HepG2 (cell line): ENCODE data around the gene P4HB. TPM values are rescaled to one million over a fixed set of nuclear protein-coding genes. Genes with fewer than 3 reads are reported as not detected.
A peak's percentile ranks its signal among the peaks of the same experiment; 100 is the strongest.

Source experiments
- CBX2 ChIP-seq, 2 experiments: fragments of 200-600 bp in 1 of 2; sonication (generic); formaldehyde crosslinking in 1 of 2; IDR thresholded peaks; 2 replicates each; pipeline versions ENCODE4 v1.7.0 to v1.8.1; 2018 to 2022; ENCODE audit warnings: low read depth in 2 of 2, low read length in 1 of 2, mild to moderate bottlenecking in 1 of 2, missing genetic modification reagents in 1 of 2
- FOXA1 ChIP-seq, 2 experiments: fragments of 450-650 bp in 1 of 2; sonication (generic) in 1 of 2; formaldehyde crosslinking in 1 of 2; IDR thresholded peaks; 2 replicates each; pipeline versions ENCODE4 v1.4.0 to v1.6.1; 2016 to 2020; ENCODE audit warnings: missing genetic modification reagents in 1 of 2
- HMGA1 ChIP-seq: sonication (generic); formaldehyde crosslinking; conservative IDR thresholded peaks from 2 replicates; pipeline ENCODE4 v1.4.0; 2020; ENCODE audit warnings: missing genetic modification reagents
- KAT7 ChIP-seq: IDR thresholded peaks from 2 replicates; pipeline ENCODE4 v1.6.1; 2018; ENCODE audit warnings: borderline replicate concordance, missing compliant biosample characterization
- MAZ ChIP-seq, 2 experiments: sonication (generic) in 1 of 2; formaldehyde crosslinking in 1 of 2; IDR thresholded peaks; 2 replicates each; pipeline versions ENCODE4 v1.5.0 to v1.6.1; 2012 to 2020; ENCODE audit warnings: low read depth in 2 of 2, mild to moderate bottlenecking in 2 of 2, borderline replicate concordance in 1 of 2, improper control_type of control experiment in 1 of 2, low read length in 1 of 2, missing genetic modification reagents in 1 of 2, moderate library complexity in 1 of 2
- NFATC3 ChIP-seq: sonication (generic); formaldehyde crosslinking; IDR thresholded peaks from 2 replicates; pipeline ENCODE4 v1.5.1; 2020; ENCODE audit warnings: mild to moderate bottlenecking, missing genetic modification reagents
- NFE2 ChIP-seq: sonication (generic); formaldehyde crosslinking; IDR thresholded peaks from 2 replicates; pipeline ENCODE4 v1.4.0; 2020; ENCODE audit warnings: missing genetic modification reagents
- NFE2L2 ChIP-seq: fragments of 150-350 bp; IDR thresholded peaks from 2 replicates; pipeline ENCODE4 v1.6.1; 2014; ENCODE audit warnings: low read length
- PHF5A ChIP-seq: IDR thresholded peaks from one replicate; pipeline ENCODE4 v1.6.1; 2018; ENCODE audit warnings: low read depth, missing genetic modification reagents; ENCODE audit not compliant: unreplicated experiment
- POLR2AphosphoS5 ChIP-seq: IDR thresholded peaks from 2 replicates; pipeline ENCODE4 v1.6.1; 2012; ENCODE audit warnings: low read depth, low read length
- RBM22 ChIP-seq: fragments of 200-400 bp; formaldehyde crosslinking; optimal IDR thresholded peaks from 2 replicates; pipeline ENCODE3; 2017; ENCODE audit warnings: mild to moderate bottlenecking, low read length, moderate library complexity
- RELA ChIP-seq: sonication (generic); formaldehyde crosslinking; IDR thresholded peaks from 2 replicates; pipeline ENCODE4 v1.4.0; 2020; ENCODE audit warnings: missing genetic modification reagents
- THRA ChIP-seq: sonication (generic); formaldehyde crosslinking; IDR thresholded peaks from 2 replicates; pipeline ENCODE4 v1.4.0; 2020; ENCODE audit warnings: missing genetic modification reagents, borderline replicate concordance
- TOE1 ChIP-seq: sonication (generic); formaldehyde crosslinking; IDR thresholded peaks from 2 replicates; pipeline ENCODE4 v1.4.0; 2020; ENCODE audit warnings: mild to moderate bottlenecking, missing genetic modification reagents
- TRIM22 ChIP-seq: fragments of 450-650 bp; IDR thresholded peaks from 2 replicates; pipeline ENCODE4 v1.6.1; 2017
- ZMAT5 ChIP-seq: sonication (generic); formaldehyde crosslinking; IDR thresholded peaks from 2 replicates; pipeline ENCODE4 v1.5.0; 2020; ENCODE audit warnings: mild to moderate bottlenecking, low read depth, missing genetic modification reagents, borderline replicate concordance
- ZNF205 ChIP-seq: IDR thresholded peaks from 2 replicates; pipeline ENCODE4 v1.6.1; 2018; ENCODE audit warnings: missing biosample characterization, missing genetic modification reagents
- ZNF256 ChIP-seq: sonication (generic); formaldehyde crosslinking; conservative IDR thresholded peaks from 2 replicates; pipeline ENCODE4 v1.4.0; 2020; ENCODE audit warnings: missing genetic modification reagents
- ZNF556 ChIP-seq: sonication (generic); formaldehyde crosslinking; IDR thresholded peaks from 2 replicates; pipeline ENCODE4 v1.4.0; 2020; ENCODE audit warnings: mild to moderate bottlenecking, missing genetic modification reagents, borderline replicate concordance
- ZNF564 ChIP-seq: sonication (generic); formaldehyde crosslinking; IDR thresholded peaks from 2 replicates; pipeline ENCODE4 v1.8.1; 2023; ENCODE audit warnings: mild to moderate bottlenecking, missing genetic modification reagents
- ZNF768 ChIP-seq: sonication (generic); formaldehyde crosslinking; IDR thresholded peaks from 2 replicates; pipeline ENCODE4 v1.4.0; 2020; ENCODE audit warnings: missing genetic modification reagents
- polyA plus RNA-seq, 8 experiments: library from polyadenylated mRNA; depleted of rRNA in 3 of 8; stranded (reverse) in 7 of 8; unstranded in 1 of 8; fragments of >200 nt; fragmentation: Illumina TruSeq in 4 of 8; extraction: Trizol in 4 of 8; gene quantifications; 2 replicates each; pipeline versions ENCODE4 v1.2.1 to v1.2.3, GENCODE V29; 2011 to 2016; ENCODE audit warnings: low read depth in 4 of 8, missing spikeins in 1 of 8, mixed read lengths in 1 of 8; ENCODE audit not compliant: insufficient read depth in 1 of 8
- total RNA-seq, 5 experiments: library from RNA; depleted of rRNA; stranded (reverse); fragments of >200 nt; fragmentation: Illumina TruSeq; extraction: Trizol; gene quantifications; 2 replicates each; pipeline ENCODE4 v1.2.3, GENCODE V29; 2016; ENCODE audit warnings: low read depth in 1 of 5
- TF ChIP-seq, protein P1 (sequence below): IDR thresholded peaks from 2 replicates; pipeline ENCODE4 v1.4.0; 2020; ENCODE audit warnings: mild to moderate bottlenecking, missing genetic modification reagents

The P4HB gene
- total and polyA plus RNA-seq, 2 of the 13 experiments (the other 11 are each of a cell fraction or from before 2014, with no cell fraction given): 185 to 782 TPM

DNA sequence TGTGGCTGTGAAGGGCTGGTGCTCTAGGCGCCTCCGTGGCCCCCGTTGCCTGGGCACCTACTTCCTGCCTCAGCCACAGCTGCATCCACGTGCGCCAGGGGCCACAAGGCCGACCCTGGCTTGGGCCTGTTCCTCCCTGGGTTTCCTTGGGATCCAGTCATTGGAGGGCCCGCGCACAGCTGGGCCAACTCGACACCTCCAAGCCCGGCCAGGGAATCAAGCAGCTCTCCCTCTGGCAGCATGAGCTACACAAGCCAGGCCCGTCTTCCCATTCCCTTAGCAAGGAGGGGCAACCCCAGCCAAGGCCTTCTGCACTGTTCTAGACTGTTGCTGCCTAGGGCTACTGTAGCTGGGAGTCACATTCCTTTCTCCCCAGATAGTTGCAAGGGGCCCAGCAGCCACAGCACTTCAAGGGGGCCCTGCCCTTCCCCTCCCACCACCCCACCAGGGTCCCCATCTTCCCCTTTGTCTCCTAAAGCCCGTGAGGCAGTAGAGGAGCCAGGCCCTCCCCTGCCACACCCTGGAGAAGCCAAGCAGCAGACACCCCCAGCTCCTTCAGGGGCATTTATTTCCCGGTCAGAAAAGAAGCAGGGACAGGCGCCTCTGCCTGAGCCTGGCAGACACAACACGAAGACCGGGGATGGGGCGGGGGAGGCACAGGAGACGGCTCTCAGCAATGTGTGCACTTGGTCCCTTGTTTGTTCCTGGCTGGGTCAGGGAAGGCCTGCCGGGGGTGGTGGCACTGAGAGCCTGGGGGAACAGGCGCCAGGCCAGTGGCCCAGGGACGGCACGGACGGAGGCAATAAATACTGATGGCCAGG is 7.0 kb upstream of the P4HB start (continued):
- no peak for TF ChIP-seq TRIM22
- TF ChIP-seq PHF5A (CRISPR knock-in tag): peak; percentile 86
- no peak for TF ChIP-seq CBX2 (IDR thresholded peaks at IDR 0.05; ENCODE audit: low read depth, low read length)
- no peak for TF ChIP-seq CBX2 (CRISPR knock-in tag; IDR thresholded peaks at IDR 0.05; ENCODE audit: low read depth)
- TF ChIP-seq ZNF256: peak; percentile 91; the same call in 1 of the 2 replicates
- TF ChIP-seq, protein P1, sequence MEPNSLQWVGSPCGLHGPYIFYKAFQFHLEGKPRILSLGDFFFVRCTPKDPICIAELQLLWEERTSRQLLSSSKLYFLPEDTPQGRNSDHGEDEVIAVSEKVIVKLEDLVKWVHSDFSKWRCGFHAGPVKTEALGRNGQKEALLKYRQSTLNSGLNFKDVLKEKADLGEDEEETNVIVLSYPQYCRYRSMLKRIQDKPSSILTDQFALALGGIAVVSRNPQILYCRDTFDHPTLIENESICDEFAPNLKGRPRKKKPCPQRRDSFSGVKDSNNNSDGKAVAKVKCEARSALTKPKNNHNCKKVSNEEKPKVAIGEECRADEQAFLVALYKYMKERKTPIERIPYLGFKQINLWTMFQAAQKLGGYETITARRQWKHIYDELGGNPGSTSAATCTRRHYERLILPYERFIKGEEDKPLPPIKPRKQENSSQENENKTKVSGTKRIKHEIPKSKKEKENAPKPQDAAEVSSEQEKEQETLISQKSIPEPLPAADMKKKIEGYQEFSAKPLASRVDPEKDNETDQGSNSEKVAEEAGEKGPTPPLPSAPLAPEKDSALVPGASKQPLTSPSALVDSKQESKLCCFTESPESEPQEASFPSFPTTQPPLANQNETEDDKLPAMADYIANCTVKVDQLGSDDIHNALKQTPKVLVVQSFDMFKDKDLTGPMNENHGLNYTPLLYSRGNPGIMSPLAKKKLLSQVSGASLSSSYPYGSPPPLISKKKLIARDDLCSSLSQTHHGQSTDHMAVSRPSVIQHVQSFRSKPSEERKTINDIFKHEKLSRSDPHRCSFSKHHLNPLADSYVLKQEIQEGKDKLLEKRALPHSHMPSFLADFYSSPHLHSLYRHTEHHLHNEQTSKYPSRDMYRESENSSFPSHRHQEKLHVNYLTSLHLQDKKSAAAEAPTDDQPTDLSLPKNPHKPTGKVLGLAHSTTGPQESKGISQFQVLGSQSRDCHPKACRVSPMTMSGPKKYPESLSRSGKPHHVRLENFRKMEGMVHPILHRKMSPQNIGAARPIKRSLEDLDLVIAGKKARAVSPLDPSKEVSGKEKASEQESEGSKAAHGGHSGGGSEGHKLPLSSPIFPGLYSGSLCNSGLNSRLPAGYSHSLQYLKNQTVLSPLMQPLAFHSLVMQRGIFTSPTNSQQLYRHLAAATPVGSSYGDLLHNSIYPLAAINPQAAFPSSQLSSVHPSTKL (CRISPR knock-in tag): no peak
- TF ChIP-seq ZNF768 (CRISPR knock-in tag): peak; percentile 58; the same call in 1 of the 2 replicates
- no peak for TF ChIP-seq NFE2L2
- TF ChIP-seq MAZ (IDR thresholded peaks at IDR 0.05; ENCODE audit: borderline replicate concordance, low read depth, low read length): no peak
- TF ChIP-seq MAZ (CRISPR knock-in tag; IDR thresholded peaks at IDR 0.05; ENCODE audit: low read depth): peak; percentile 47; the same call in 1 of the 2 replicates
- TF ChIP-seq HMGA1 (CRISPR knock-in tag): no peak
- peak; percentile 48 for TF ChIP-seq POLR2AphosphoS5
- TF ChIP-seq THRA (CRISPR knock-in tag): 0 out of 2 replicates have a peak, but pooled peaks have one; percentile 22
- TF ChIP-seq NFATC3 (CRISPR knock-in tag): peak; percentile 90; the same call in 1 of the 2 replicates
- 0 out of 2 replicates have a peak, but pooled peaks have one; percentile 22 for TF ChIP-seq ZNF556
- no peak for TF ChIP-seq RELA (CRISPR knock-in tag)
- TF ChIP-seq ZNF205 (CRISPR knock-in tag): no peak
- no peak for TF ChIP-seq NFE2 (CRISPR knock-in tag)
- no peak for TF ChIP-seq FOXA1 (IDR thresholded peaks at IDR 0.05)
- TF ChIP-seq FOXA1 (CRISPR knock-in tag; IDR thresholded peaks at IDR 0.05): no peak; the same call in 1 of the 2 replicates
- no peak for TF ChIP-seq KAT7
- no peak for TF ChIP-seq TOE1 (CRISPR knock-in tag)
- no peak for TF ChIP-seq RBM22
- no peak for TF ChIP-seq ZMAT5 (CRISPR knock-in tag)
- peak; percentile 88; the same call in 1 of the 2 replicates for TF ChIP-seq ZNF564
